HepG2 (cell line): ENCODE measurements around the gene TMEM132D. TPM values are rescaled to one million over a fixed set of nuclear protein-coding genes. Genes with fewer than 3 reads are reported as not detected.
A peak's percentile ranks its signal among the peaks of the same experiment; 100 is the strongest.

Source experiments
- ATAC-seq: fragments of 200-7000 bp; cut with Tn5 transposase; 3 replicates; pipeline ENCODE4 v1.9.1; 2020; ENCODE audit warnings: mild to moderate bottlenecking, moderate library complexity
- BruUV-seq: library from RNA; stranded (reverse); fragments of 400-500 nt; replicated peaks from 2 replicates; lab custom pipeline; 2021; lab: Mats Ljungman, UMichigan
- CTCF ChIA-PET: fragments of 300-600 bp; formaldehyde crosslinking; extraction: SDS; loops from one replicate; lab custom pipeline; 2021; ENCODE audit warnings: low total read pairs, inconsistent platforms, low intra/inter-chr PET ratio; lab: Yijun Ruan, JAX
- POLR2A ChIA-PET: fragments of 350-600 bp; sonication (Branson Sonifier 250); formaldehyde crosslinking; loops from one replicate; lab custom pipeline; 2020; ENCODE audit warnings: antibody characterized with exemption, inconsistent platforms; lab: Yijun Ruan, JAX
- DNase-seq: peaks from one replicate; pipeline ENCODE4 v3.0.0-alpha.2; 2015; ENCODE audit warnings: low spot score
- FAIRE-seq: peaks from 3 replicates; lab custom pipeline; 2011; peaks lifted over from hg19 to GRCh38; lab: Jason Lieb, UNC
- H2AFZ ChIP-seq: one replicate; pipeline ENCODE4 v1.6.1; 2011; ENCODE audit warnings: low read length, inconsistent platforms
- H3K27ac ChIP-seq: fragments of 300-600 bp; 3 replicates; pipeline ENCODE4 v1.8.0; 2011; ENCODE audit warnings: mixed run types, mild to moderate bottlenecking, mixed read lengths, low read length, inconsistent platforms; ENCODE audit not compliant: insufficient read depth; ENCODE audit errors: extremely low read length
- H3K27me3 ChIP-seq, 2 experiments: fragments of 200-600 bp in 1 of 2; 2 replicates in 1 of 2; 3 replicates in 1 of 2; pipeline versions ENCODE4 v1.6.0 to v1.8.0; 2011; ENCODE audit warnings: low read length in 2 of 2, mild to moderate bottlenecking in 2 of 2, moderate library complexity in 2 of 2, inconsistent platforms in 1 of 2; ENCODE audit not compliant: insufficient read depth in 2 of 2, control insufficient read depth in 1 of 2
- H3K36me3 ChIP-seq, 2 experiments: fragments of 200-600 bp in 1 of 2; replicated peaks in 1 of 2; 2 replicates in 1 of 2; 3 replicates in 1 of 2; pipeline versions ENCODE4 v1.5.1 to v1.8.0; 2011; ENCODE audit warnings: low read length in 2 of 2, inconsistent platforms in 1 of 2; ENCODE audit not compliant: insufficient read depth in 2 of 2, control insufficient read depth in 1 of 2
- H3K4me1 ChIP-seq: 2 replicates; pipeline ENCODE4 v1.5.1; 2012; ENCODE audit warnings: low read length, inconsistent platforms; ENCODE audit not compliant: insufficient read depth
- H3K4me2 ChIP-seq: 2 replicates; pipeline ENCODE4 v1.6.0; 2011; ENCODE audit warnings: low read depth, low read length, inconsistent platforms
- H3K4me3 ChIP-seq, 3 experiments: fragments of 200-600 bp in 1 of 3; sonication (generic), shearing (Covaris generic) in 1 of 3; replicated peaks in 1 of 3; 2 replicates each; pipeline ENCODE4 v1.5.1; 2011 to 2016; ENCODE audit warnings: low read length in 3 of 3, inconsistent platforms in 2 of 3, low read depth in 2 of 3, mild to moderate bottlenecking in 2 of 3, control low read depth in 1 of 3, mixed read lengths in 1 of 3; ENCODE audit not compliant: insufficient read depth in 1 of 3
- H3K79me2 ChIP-seq: one replicate; pipeline ENCODE4 v1.6.1; 2011; ENCODE audit warnings: low read length, inconsistent platforms; ENCODE audit not compliant: insufficient read depth
- H3K9ac ChIP-seq: 2 replicates; pipeline ENCODE4 v1.6.0; 2011; ENCODE audit warnings: mild to moderate bottlenecking, low read depth, low read length, inconsistent platforms; ENCODE audit not compliant: insufficient read depth
- H3K9me3 ChIP-seq: 2 replicates; pipeline ENCODE4 v1.5.1; 2012; ENCODE audit warnings: mild to moderate bottlenecking, low read length
- H4K20me1 ChIP-seq: 2 replicates; pipeline ENCODE4 v1.6.0; 2011; ENCODE audit warnings: inconsistent platforms, mild to moderate bottlenecking, low read length, moderate library complexity; ENCODE audit not compliant: insufficient read depth
- CREB1 ChIP-seq, 2 experiments: fragments of 450-650 bp in 1 of 2; IDR thresholded peaks; 2 replicates each; pipeline ENCODE4 v1.6.1; 2016 to 2017; ENCODE audit warnings: control low read depth in 1 of 2, mild to moderate bottlenecking in 1 of 2, missing compliant biosample characterization in 1 of 2, missing genetic modification characterization in 1 of 2
- STAT6 ChIP-seq: sonication (generic); formaldehyde crosslinking; IDR thresholded peaks from 2 replicates; pipeline ENCODE4 v1.4.0; 2020; ENCODE audit warnings: missing genetic modification reagents, mild to moderate bottlenecking, borderline replicate concordance
- WGBS: methylation state at CpG from one replicate; pipeline ENCODE4 v1.1.6; 2017; ENCODE audit warnings: low lambda C conversion rate; 5-methylcytosine and 5-hydroxymethylcytosine counted together
- in situ Hi-C: cut with HindIII; loops from 2 replicates; pipeline ENCODE4 v1.10.0; 2017; ENCODE audit warnings: low pct_unique_long_range_greater_than_20kb; ENCODE audit not compliant: extremely low pct_ligation_motif_present
- intact Hi-C: fragments of 100-400 bp; cut with micrococcal nuclease; formaldehyde crosslinking; loops from one replicate; pipeline ENCODE4 v1.10.0; 2022; ENCODE audit not compliant: unreplicated experiment
- polyA plus RNA-seq, 8 experiments: library from polyadenylated mRNA; depleted of rRNA in 3 of 8; stranded (reverse) in 7 of 8; unstranded in 1 of 8; fragments of >200 nt; fragmentation: Illumina TruSeq in 4 of 8; extraction: Trizol in 4 of 8; gene quantifications; 2 replicates each; pipeline versions ENCODE4 v1.2.1 to v1.2.3, GENCODE V29; 2011 to 2016; ENCODE audit warnings: low read depth in 4 of 8, missing spikeins in 1 of 8, mixed read lengths in 1 of 8; ENCODE audit not compliant: insufficient read depth in 1 of 8
- total RNA-seq, 5 experiments: library from RNA; depleted of rRNA; stranded (reverse); fragments of >200 nt; fragmentation: Illumina TruSeq; extraction: Trizol; gene quantifications; 2 replicates each; pipeline ENCODE4 v1.2.3, GENCODE V29; 2016; ENCODE audit warnings: low read depth in 1 of 5
- TF ChIP-seq, protein P1 (sequence below): sonication (generic); formaldehyde crosslinking; IDR thresholded peaks from 2 replicates; pipeline ENCODE4 v1.4.0; 2020; ENCODE audit warnings: missing genetic modification reagents

The TMEM132D gene
- total and polyA plus RNA-seq, 2 of the 13 experiments (the other 11 are each of a cell fraction or from before 2014, with no cell fraction given) = not detected

DNA sequence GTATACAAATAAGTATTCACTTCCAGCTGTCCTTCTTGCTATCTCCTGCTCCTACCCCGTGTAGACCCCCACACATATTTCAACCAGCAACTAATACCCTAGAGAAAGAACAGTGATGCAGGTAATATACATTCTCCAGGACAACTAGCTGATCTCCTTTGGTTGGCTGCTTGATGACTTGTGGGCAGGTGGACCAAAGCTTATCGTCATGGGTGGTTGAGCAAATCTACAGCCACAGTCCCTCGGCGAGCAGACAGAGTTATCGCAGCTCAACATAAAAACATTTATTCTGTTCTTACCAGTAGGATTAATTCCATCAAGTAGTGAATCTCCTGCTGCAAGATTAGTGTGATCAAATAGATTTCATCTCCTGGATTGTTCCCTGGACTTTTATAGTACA, 314.3 kb downstream of the TMEM132D start:
- no peak for FAIRE-seq
- in situ Hi-C loops (no loop called here), intact Hi-C loops (no loop called here)
- POLR2A ChIA-PET = no interaction called here
- no peaks in the 10 kb centered on the region for H3K4me1 ChIP-seq
- H3K36me3 ChIP-seq = no peaks in the 10 kb centered on the region
- H4K20me1 ChIP-seq = no peaks in the 10 kb centered on the region
- no peaks in the 10 kb centered on the region for H3K79me2 ChIP-seq
- H3K4me2 ChIP-seq = no peak overlapping the region
- H3K9me3 ChIP-seq = peaks cover 24% of the 10 kb centered on the region; the same call in 1 of the 2 replicates
- no peak overlapping the region for H3K27ac ChIP-seq
- no TSS peak for BruUV-seq
- no peaks in the 10 kb centered on the region for H3K27me3 ChIP-seq
- ATAC-seq = no peak
- TF ChIP-seq CREB1 (IDR thresholded peaks at IDR 0.05) = peak; percentile 59; the same call in 1 of the 2 replicates
- no peak for TF ChIP-seq CREB1 (CRISPR knock-in tag; IDR thresholded peaks at IDR 0.05)
- TF ChIP-seq STAT6 (CRISPR knock-in tag) = no peak
- TF ChIP-seq, protein P1, sequence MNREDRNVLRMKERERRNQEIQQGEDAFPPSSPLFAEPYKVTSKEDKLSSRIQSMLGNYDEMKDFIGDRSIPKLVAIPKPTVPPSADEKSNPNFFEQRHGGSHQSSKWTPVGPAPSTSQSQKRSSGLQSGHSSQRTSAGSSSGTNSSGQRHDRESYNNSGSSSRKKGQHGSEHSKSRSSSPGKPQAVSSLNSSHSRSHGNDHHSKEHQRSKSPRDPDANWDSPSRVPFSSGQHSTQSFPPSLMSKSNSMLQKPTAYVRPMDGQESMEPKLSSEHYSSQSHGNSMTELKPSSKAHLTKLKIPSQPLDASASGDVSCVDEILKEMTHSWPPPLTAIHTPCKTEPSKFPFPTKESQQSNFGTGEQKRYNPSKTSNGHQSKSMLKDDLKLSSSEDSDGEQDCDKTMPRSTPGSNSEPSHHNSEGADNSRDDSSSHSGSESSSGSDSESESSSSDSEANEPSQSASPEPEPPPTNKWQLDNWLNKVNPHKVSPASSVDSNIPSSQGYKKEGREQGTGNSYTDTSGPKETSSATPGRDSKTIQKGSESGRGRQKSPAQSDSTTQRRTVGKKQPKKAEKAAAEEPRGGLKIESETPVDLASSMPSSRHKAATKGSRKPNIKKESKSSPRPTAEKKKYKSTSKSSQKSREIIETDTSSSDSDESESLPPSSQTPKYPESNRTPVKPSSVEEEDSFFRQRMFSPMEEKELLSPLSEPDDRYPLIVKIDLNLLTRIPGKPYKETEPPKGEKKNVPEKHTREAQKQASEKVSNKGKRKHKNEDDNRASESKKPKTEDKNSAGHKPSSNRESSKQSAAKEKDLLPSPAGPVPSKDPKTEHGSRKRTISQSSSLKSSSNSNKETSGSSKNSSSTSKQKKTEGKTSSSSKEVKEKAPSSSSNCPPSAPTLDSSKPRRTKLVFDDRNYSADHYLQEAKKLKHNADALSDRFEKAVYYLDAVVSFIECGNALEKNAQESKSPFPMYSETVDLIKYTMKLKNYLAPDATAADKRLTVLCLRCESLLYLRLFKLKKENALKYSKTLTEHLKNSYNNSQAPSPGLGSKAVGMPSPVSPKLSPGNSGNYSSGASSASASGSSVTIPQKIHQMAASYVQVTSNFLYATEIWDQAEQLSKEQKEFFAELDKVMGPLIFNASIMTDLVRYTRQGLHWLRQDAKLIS = no peak
- TF ChIP-seq, all 625 proteins: peak for 1
- H3K4me3 ChIP-seq = no peak overlapping the region
- DNase-seq = no peak
- no peak overlapping the region for H3K9ac ChIP-seq
- CTCF ChIA-PET = no interaction called here
- WGBS = 22% methylated on average over 3 of the region's 5 CpGs
- H2AFZ ChIP-seq = no peak overlapping the region
